H54 (cell line): Measurements from ENCODE around the gene STAB2.
A peak's percentile ranks its signal among the peaks of the same experiment; 100 is the strongest.
"Not testable (repeated sequence)": the region's sequence is repeated elsewhere in the genome, so short reads cannot be mapped to it uniquely, and the experiment has no call there.

Source experiments
- DNase-seq: peaks from one replicate; pipeline ENCODE4 v3.0.0; 2011; ENCODE audit warnings: low spot score, mixed read lengths; ENCODE audit not compliant: insufficient read length
- FAIRE-seq: peaks from 3 replicates; lab custom pipeline; 2011; peaks lifted over from hg19 to GRCh38; lab: Jason Lieb, UNC
- POLR2A ChIP-seq: IDR thresholded peaks from 2 replicates; pipeline ENCODE4 v1.6.1; 2011; ENCODE audit warnings: low read depth, mild to moderate bottlenecking, low read length

The STAB2 gene

DNA sequence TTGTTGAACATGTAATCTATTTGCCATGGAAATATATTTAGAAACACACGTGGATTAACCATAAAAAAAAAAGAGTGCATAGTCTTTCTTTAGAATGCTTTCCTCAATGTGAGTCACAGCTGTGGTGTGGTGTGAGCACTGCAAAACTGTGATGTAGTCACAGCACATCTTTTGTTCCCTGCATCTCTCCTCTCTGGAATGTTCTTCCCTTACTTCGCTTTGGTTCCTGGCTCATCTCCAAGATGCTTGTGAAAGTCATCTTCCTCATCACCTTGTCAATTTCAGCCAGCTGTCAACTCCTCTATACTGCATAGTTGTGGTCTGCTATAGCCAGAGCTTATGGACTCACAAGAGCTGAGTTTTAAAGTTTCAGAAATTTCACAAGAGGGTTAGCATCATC, 60.2 kb downstream of the STAB2 start:
- DNase-seq (peak; percentile 15), FAIRE-seq (peak; percentile 79)
- no peak for TF ChIP-seq POLR2A

DNA sequence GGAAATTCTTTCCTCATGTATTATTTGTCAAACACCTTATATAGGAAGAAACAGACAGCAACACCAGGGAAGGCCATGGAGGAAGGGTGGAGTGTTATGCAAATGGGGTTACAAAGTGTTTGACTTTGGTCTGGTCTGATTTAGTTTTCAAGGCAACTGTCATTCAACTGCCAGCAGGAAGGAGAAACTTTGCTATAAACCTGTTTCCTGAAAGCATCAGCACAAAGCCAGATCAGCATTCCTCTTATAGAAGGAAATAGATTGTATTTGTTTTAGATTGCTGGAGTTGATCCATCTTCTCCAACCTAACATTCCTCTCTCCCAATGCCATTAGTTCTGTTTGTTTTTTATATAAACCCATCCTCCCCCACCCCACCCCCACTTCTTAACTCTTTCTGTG, 65.7 kb downstream of the STAB2 start:
- FAIRE-seq (no peak), DNase-seq (no peak)
- TF ChIP-seq POLR2A: no peak

DNA sequence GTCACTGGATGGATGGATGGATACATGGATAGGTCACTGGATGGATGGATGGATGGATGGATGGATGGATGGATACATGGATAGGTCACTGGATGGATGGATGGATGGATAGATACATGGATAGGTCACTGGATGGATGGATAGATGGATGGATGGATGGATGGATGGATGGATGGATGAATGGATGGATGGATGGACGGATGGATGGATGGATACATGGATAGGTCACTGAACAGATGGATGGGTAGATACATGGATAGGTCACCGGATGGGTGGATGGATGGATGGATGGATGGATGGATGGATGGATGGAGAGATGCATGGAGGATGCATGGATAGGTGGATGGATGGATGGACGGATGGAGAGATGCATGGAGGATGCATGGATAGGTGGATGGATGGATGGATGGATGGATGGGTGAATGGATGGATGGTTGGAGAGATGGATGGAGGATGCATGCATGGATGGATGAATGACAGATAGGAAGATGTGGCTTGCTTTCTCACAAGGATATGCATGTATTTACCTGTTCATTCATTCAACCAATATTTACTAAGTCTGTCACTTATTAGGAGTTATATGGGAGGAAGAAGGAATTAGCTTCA, 66.6 kb downstream of the STAB2 start:
- DNase-seq, FAIRE-seq: not testable (repeated sequence)

DNA sequence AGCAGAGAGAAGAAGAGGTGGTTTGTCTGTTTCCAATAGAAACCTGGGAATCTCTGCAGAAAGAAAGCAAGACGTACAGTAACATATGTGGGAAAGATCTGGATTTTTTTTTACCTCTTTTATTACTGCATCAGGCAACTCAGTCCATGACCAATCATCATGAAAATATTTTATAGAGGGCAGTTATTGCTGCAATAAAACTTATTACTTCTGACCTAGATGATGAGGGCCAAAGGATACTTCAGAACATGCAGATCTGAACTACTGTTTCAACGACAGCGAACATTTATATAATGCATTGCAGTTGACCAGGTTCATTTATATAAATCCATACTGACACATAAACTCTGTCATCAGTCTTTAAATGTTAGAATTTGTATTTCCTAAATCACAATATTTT, 67.7 kb downstream of the STAB2 start:
- no peak for FAIRE-seq

DNA sequence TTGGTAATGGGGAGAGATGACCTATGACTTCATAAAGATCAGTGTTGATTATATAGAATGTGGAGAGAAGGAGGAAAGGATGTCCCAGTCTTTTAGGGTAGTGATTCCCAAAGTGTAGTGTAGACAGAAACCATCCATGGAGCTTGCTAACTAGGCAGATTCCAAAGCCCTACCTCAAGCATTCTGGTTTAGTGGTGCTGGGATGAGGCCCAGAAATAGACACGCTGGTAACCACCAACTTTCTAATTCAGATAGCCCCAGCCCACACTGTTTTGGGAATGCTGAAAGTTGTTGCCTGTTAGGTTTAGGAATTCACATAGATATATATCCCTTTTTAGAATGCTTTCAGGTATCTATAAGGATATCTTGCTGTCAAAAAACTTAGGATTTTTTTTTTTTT, 69.2 kb downstream of the STAB2 start:
- DNase-seq: no peak
- no peak for FAIRE-seq
- TF ChIP-seq POLR2A: no peak

More for the DNA sequence above, 67.7 kb downstream of the STAB2 start:
- no peak for DNase-seq
- TF ChIP-seq POLR2A: no peak

DNA sequence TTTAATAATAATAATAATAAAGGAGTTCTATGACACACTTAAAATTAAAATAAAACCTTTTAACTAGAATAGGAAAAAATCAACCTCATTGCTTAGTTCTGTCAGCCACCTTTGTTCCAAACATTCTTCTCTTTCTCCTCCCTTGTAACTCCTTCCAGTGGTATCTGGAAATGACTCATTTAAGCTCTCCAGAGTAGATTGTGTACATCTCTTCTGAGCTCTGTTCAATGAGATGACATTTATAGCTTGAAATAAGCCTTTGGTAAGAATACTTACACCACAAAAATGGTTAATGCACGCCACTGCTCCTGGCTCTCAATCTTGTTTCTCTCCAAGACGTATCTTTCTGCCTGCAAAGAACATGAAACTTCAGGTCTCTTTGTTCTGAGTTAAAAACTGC, 70.3 kb downstream of the STAB2 start:
- FAIRE-seq: no peak
- TF ChIP-seq POLR2A: no peak

DNA sequence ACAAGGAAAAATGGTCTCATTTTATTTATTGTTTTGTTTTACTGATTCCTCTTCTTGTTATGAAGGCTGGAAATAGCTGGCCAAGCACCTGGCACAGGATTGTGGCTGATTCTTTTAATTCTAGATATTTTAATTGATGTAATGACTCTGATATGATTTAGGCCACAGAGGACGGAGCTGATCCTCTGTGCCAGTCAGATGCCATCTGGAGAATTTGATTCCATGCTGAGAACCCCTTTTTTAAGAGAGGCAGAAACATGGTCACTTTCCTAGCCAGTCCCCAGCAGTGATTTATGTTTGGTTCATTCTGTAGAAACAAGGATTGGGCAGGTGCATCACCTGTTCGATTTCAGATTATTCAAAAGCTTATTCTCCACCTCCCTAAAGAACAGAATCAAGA, 77.6 kb downstream of the STAB2 start:
- no peak for FAIRE-seq
- no peak for DNase-seq
- TF ChIP-seq POLR2A: no peak

More for the DNA sequence above, 70.3 kb downstream of the STAB2 start:
- no peak for DNase-seq

DNA sequence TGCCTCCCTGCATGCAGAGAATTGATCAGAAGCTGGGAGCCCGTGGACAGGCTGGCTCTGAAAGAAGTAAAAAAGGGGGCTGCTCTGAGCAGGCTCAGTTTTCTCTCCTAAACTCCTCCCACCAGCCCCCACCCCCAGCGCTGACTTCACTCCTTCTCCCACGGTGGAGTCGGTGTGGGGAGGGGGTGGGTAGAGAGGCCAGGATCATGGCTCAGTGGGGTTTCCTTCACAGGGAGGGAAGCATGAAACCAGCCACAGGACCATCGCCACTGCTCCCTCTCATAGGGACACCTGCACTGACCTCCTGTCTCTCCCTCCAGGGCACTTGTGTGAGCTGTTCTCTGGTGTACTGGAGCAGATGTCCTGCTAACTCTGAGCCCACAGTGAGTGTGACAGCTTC, 78.9 kb downstream of the STAB2 start:
- no peak for TF ChIP-seq POLR2A
- FAIRE-seq (no peak), DNase-seq (no peak)

DNA sequence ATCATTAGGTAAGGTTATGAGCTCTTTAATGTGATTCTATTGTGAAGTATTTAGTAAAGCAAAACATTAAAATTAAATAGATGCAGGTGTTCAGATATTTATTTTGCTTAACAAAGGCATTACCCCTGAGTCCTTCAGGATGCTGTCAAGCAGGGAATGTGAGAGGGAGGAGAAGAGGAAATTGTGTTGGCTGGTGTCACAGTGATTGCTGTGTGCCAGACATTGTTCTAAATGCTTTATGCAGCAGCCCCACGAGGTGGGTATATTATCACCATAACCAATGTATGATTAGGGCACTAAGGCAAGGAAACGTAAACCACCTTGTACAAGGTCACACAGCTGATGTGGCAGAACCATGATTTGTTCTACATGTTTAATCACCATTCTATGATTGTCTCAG, 80.1 kb downstream of the STAB2 start:
- FAIRE-seq: no peak
- no peak for DNase-seq
- TF ChIP-seq POLR2A: no peak

DNA sequence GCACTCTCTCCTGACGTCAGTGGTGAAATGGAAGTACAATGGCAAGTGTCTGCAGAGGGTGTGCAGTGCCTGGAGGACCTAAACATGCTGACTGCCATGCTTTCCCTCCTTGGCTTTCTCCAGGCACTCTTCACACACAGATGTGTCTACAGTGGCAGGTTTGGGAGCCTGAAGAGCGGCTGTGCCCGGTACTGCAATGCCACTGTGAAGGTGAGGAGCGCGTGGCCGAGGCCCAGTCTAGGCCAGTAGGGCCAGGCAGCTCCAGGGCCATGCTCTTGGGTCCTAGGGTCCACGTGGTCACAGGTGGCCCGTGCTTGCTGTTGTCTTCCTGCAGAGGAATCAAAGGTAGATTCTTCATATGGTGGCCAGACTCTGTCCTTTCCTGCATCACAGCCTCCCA, 81.4 kb downstream of the STAB2 start:
- no peak for FAIRE-seq
- DNase-seq: no peak
- TF ChIP-seq POLR2A: no peak

DNA sequence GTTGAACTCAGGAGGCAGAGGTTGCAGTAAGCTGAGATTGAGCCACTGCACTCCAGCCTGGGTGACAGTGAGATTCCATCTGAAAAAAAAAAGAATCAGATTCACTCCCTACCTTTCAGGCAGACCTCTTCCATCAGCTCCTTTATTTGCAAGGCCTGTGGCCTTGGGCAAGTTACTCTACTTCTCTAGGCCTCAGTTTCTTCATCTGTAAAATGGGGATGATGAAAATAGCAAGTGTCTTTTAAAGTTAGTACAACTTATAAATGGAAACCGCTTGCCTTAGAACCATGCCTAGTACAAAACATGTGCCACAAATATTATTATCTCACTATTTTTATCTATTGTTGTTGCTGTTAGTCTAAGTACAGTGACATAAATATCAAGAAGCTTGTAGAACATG, 84.3 kb downstream of the STAB2 start:
- TF ChIP-seq POLR2A: no peak
- FAIRE-seq (no peak), DNase-seq (no peak)

DNA sequence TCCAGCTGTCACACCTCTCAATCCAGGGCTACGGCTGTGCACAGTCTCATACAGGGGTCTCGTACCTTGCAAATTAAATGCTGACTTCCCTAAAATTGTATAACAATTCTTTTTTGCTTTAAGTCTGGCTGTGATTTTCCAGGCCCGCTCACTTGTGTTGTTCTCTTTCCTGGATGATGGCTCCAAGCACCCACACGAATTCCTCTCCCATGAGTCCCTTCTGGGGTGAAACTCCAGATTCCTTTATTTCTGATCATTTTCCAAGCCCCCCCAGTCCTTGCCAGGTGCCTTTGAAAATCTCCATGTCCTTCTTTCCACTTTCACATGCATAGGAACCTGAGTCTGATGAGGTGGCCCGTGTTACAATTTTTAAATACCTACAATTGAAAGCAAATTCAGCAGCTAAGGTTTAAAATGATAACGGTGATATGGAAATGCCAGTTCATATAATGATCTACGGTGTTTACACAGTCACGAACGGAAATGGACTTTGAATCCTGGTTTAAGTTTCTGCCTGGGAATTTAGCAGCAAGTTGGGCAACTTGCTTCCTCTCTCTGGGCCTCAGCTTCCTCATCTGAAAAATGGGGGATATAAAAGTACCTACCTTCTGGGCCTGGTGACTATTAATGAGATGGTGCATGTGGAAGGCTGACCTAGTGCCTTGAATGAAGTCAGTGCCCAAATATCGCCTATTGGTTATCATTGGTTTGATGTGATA, 85.5 kb downstream of the STAB2 start:
- DNase-seq: no peak
- FAIRE-seq: no peak
- TF ChIP-seq POLR2A: no peak

DNA sequence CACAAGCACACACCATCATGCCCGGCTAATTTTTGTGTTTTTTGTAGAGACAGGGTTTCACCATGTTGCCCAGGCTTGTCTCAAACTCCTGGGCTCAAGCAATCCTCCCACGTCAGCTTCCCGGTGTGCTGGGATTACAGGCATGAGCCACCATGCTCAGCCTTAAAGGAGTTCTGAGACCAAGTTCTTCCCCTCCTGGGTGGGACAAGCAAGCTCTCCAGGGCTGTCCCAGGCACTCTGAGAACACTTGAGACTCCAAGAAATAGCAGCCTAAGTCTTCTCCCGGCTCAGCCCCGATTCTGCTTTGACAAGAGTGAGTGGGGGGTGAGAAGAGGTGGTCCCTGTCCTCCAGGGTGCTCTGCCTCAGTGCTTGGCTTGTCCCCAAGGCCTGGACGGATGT, 86.4 kb downstream of the STAB2 start:
- FAIRE-seq (no peak), DNase-seq (no peak)
- no peak for TF ChIP-seq POLR2A

DNA sequence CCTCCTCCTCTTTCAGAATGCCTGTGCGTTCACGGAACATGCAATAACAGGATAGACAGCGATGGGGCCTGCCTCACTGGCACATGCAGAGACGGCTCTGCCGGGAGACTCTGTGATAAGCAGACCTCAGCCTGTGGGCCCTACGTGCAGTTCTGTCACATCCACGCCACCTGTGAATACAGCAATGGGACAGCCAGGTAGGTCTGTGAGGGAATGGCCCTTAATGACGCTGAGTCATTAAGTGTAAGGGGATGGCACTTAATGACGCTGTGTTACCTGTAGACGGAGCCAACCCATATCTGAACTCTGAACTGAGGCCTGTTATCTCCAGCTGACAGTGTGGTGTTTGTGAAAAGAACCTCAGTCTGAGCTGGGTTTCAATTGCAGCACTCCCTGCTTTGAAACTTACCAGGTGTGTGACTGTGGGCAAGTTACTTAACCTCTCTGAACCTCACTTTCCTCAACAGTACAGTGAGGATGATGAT, 86.9 kb downstream of the STAB2 start:
- TF ChIP-seq POLR2A: no peak
- DNase-seq (no peak), FAIRE-seq (no peak)

DNA sequence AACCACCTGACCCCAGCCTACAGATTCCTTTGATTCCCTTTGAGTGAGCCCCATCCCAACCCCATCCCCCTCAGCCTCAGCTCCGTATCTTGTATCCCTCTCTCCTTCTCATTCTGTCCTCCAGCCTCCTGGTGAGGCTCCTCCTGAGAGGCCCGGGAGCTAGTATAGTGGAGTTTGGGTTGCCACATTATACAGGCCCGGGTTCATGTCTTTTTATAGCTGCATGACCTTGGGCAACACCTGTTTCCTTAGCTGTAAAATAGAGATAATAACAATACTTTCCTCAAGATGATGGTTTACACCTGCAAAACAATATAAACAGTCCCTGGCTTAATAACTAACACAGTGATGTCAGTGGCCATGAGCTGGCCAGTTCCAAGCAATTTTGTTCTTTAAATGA, 89.8 kb downstream of the STAB2 start:
- no peak for TF ChIP-seq POLR2A
- DNase-seq: no peak
- no peak for FAIRE-seq

DNA sequence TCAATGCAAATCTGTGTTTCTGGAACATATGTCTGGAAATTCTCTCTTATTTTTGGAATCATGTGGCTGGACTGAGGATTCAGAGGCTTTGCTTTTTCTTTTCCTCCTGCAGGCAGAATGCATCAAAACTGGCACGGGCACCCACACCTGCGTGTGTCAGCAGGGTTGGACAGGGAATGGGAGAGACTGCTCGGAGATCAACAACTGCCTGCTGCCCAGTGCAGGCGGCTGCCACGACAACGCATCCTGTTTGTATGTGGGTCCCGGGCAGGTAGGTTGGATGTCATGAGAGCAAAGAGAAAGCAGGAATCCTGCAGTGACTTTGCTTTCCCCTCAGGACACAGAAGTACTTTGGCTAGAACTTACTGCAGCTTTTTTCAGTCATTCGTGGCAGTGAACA, 90.3 kb downstream of the STAB2 start:
- FAIRE-seq (no peak), DNase-seq (no peak)
- TF ChIP-seq POLR2A: no peak
